ENCODE results near the gene ABLIM3. TPM values are rescaled to one million over a fixed set of nuclear protein-coding genes. Genes with fewer than 3 reads are reported as not detected.

ABLIM3 gene
- total and polyA plus RNA-seq, 2 experiments from 2014 or later: 0.19 to 2.2 TPM

GRCh38 chr5:149279661-149280060, 138.4 kb downstream of the ABLIM3 start:
- H3K4me2 ChIP-seq: no peak overlapping the region
- H3K4me3 ChIP-seq: no peak overlapping the region
- Mint-ChIP-seq H3K27ac (no peak overlapping the region), H3K4me1 (no peaks in the 10 kb centered on the region; the same call in 2 of the 3 replicates), H3K27me3 (ENCODE audit: insufficient read depth, low read depth, poor library complexity) (peaks cover 3% of the 10 kb centered on the region), H3K9me3 (no peaks in the 10 kb centered on the region), H3K36me3 (ENCODE audit: low read depth) (no peaks in the 10 kb centered on the region), H3K4me3 (no peak overlapping the region)
- H3K79me2 ChIP-seq (replicated peaks; ENCODE audit: insufficient read depth): no peaks in the 10 kb centered on the region
- H4K20me1 ChIP-seq (replicated peaks; ENCODE audit: insufficient read depth): no peaks in the 10 kb centered on the region; the same call in 1 of the 2 replicates
- no peak for ATAC-seq
- no peak for DNase-seq (ENCODE audit: low spot score)
- H2AFZ ChIP-seq: no peak overlapping the region
- no peaks in the 10 kb centered on the region for H3K4me1 ChIP-seq (ENCODE audit: insufficient read depth)
- H3K36me3 ChIP-seq (ENCODE audit: insufficient read depth): no peaks in the 10 kb centered on the region
- no peaks in the 10 kb centered on the region for H3F3A ChIP-seq (replicated peaks; ENCODE audit: low read depth)
- 0 out of 2 replicates have a peak, but pooled peaks cover 6% of the 10 kb centered on the region for H3K9me2 ChIP-seq (ENCODE audit: insufficient read depth)
- no peaks in the 10 kb centered on the region for H3K27me3 ChIP-seq (ENCODE audit: insufficient read depth)
- H3K27ac ChIP-seq (ENCODE audit: low read depth): no peak overlapping the region
- TF ChIP-seq NANOG (IDR thresholded peaks at IDR 0.05; ENCODE audit: borderline replicate concordance) (no peak), ETS1 (IDR thresholded peaks at IDR 0.05) (no peak), ZNF331 (CRISPR knock-in tag; IDR thresholded peaks at IDR 0.05; ENCODE audit: low read depth) (no peak), REST (IDR thresholded peaks at IDR 0.05; ENCODE audit: unreplicated experiment) (no peak), POLR2AphosphoS5 (IDR thresholded peaks at IDR 0.05; ENCODE audit: low read depth) (no peak), EZH2phosphoT487 (IDR thresholded peaks at IDR 0.05; ENCODE audit: unreplicated experiment) (no peak), EZH2 (IDR thresholded peaks at IDR 0.05; ENCODE audit: low read depth, unreplicated experiment) (no peak), ZNF462 (CRISPR knock-in tag; IDR thresholded peaks at IDR 0.05) (no peak), CTCF (conservative IDR thresholded peaks at IDR 0.05; ENCODE audit: low read depth in 2 of 2) (no peak), JUNB (IDR thresholded peaks at IDR 0.05; ENCODE audit: unreplicated experiment) (no peak), CREB1 (CRISPR knock-in tag; IDR thresholded peaks at IDR 0.05; ENCODE audit: low read depth) (no peak), STAT1 (IDR thresholded peaks at IDR 0.05; ENCODE audit: unreplicated experiment) (no peak)

Data from GM23338 (cell line).